Suprapubic skin (tissue), 4 donors: Measurements from ENCODE around the gene ST8SIA4. TPM values are rescaled to one million over a fixed set of nuclear protein-coding genes. Genes with fewer than 3 reads are reported as not detected.
"Not testable (repeated sequence)": the region's sequence is repeated elsewhere in the genome, so short reads cannot be mapped to it uniquely, and the experiment has no call there.

ENCODE experiments used
- DNase-seq, 2 donors: peaks; one replicate each; pipeline ENCODE4 v3.0.0-alpha.2; 2019; ENCODE audit warnings: low spot score in 2 of 2
- H3K27ac ChIP-seq: fragments of 200-600 bp; sonication (generic); one replicate; pipeline ENCODE4 v1.5.1; 2019
- H3K27me3 ChIP-seq: fragments of 200-600 bp; sonication (generic); one replicate; pipeline ENCODE4 v1.5.1; 2019
- H3K36me3 ChIP-seq: fragments of 200-600 bp; sonication (generic); one replicate; pipeline ENCODE4 v1.5.1; 2019
- H3K4me1 ChIP-seq: fragments of 200-600 bp; sonication (generic); one replicate; pipeline ENCODE4 v1.5.1; 2019
- H3K4me3 ChIP-seq: fragments of 200-600 bp; sonication (generic); one replicate; pipeline ENCODE4 v1.5.1; 2019; ENCODE audit warnings: mild to moderate bottlenecking
- H3K9me3 ChIP-seq: fragments of 200-600 bp; sonication (generic); one replicate; pipeline ENCODE4 v1.5.1; 2019
- CTCF ChIP-seq, 2 donors: fragments of 200-600 bp in 1 of 2; fragments of 450-650 bp in 1 of 2; sonication (generic) in 1 of 2; IDR thresholded peaks; one replicate each; pipeline ENCODE4 v1.5.1; 2016 to 2019; ENCODE audit warnings: antibody characterized with exemption in 2 of 2, mild to moderate bottlenecking in 1 of 2, moderate library complexity in 1 of 2
- EP300 ChIP-seq: sonication (generic); formaldehyde crosslinking; IDR thresholded peaks from one replicate; pipeline ENCODE4 v1.6.1; 2017; ENCODE audit warnings: antibody characterized with exemption
- POLR2A ChIP-seq, 2 donors: fragments of 450-650 bp; IDR thresholded peaks; one replicate each; pipeline ENCODE4 v1.6.1; 2017; ENCODE audit warnings: antibody characterized with exemption in 2 of 2, mild to moderate bottlenecking in 2 of 2, moderate library complexity in 2 of 2
- POLR2AphosphoS5 ChIP-seq, 3 donors: sonication (generic); formaldehyde crosslinking; IDR thresholded peaks; one replicate each; pipeline ENCODE4 v1.6.1; 2017; ENCODE audit warnings: antibody characterized with exemption in 3 of 3
- WGBS: methylation state at CpG from one replicate; pipeline ENCODE4 v1.1.5; 2018; 5-methylcytosine and 5-hydroxymethylcytosine counted together
- total RNA-seq, 4 donors: library from RNA; depleted of rRNA; stranded (reverse); fragments of >200 nt; gene quantifications; one replicate each; pipeline ENCODE4 v1.1.0, GENCODE V29; 2016

ST8SIA4 gene
- total RNA-seq, 4 donors from 2014 or later, result 0.44 to 2.3 (median 0.82) TPM

GRCh38 chr5:100788417-100788816, 114.7 kb downstream of the ST8SIA4 start:
- Histone ChIP-seq H3K36me3 (no peaks in the 10 kb centered on the region), H3K27me3 (no peaks in the 10 kb centered on the region), H3K27ac (no peak overlapping the region), H3K4me1 (no peaks in the 10 kb centered on the region), H3K9me3 (no peaks in the 10 kb centered on the region), H3K4me3 (no peak overlapping the region)
- WGBS, result 82% methylated on average over 2 of the region's 2 CpGs
- no peak for TF ChIP-seq CTCF (IDR thresholded peaks at IDR 0.05)
- no peak for TF ChIP-seq POLR2A (IDR thresholded peaks at IDR 0.05)
- no peak for TF ChIP-seq EP300
- TF ChIP-seq POLR2AphosphoS5 (IDR thresholded peaks at IDR 0.05), result no peak
- no peak for DNase-seq

- H3K4me3 ChIP-seq, result no peak overlapping the region
- no peak for DNase-seq
- 85% methylated on average over 2 of the region's 2 CpGs for WGBS
Observed at GRCh38 chr5:100787648-100788047, 115.4 kb downstream of the ST8SIA4 start.

GRCh38 chr5:100785536-100785935, 117.5 kb downstream of the ST8SIA4 start:
- H3K27ac ChIP-seq, H3K9me3 ChIP-seq, H3K4me3 ChIP-seq, H3K4me1 ChIP-seq, DNase-seq, H3K27me3 ChIP-seq, H3K36me3 ChIP-seq: not testable (repeated sequence)
- 97% methylated on average over 9 of the region's 19 CpGs for WGBS

More at GRCh38 chr5:100787648-100788047, 115.4 kb downstream of the ST8SIA4 start:
- Histone ChIP-seq H3K27me3 (no peaks in the 10 kb centered on the region), H3K36me3 (no peaks in the 10 kb centered on the region), H3K9me3 (no peaks in the 10 kb centered on the region), H3K4me1 (no peaks in the 10 kb centered on the region), H3K27ac (no peak overlapping the region)
- TF ChIP-seq CTCF (IDR thresholded peaks at IDR 0.05) (no peak), POLR2AphosphoS5 (IDR thresholded peaks at IDR 0.05) (no peak), EP300 (no peak), POLR2A (IDR thresholded peaks at IDR 0.05) (no peak)

- 68% methylated on average over 4 of the region's 4 CpGs for WGBS
- Histone ChIP-seq H3K9me3 (no peaks in the 10 kb centered on the region), H3K27me3 (no peaks in the 10 kb centered on the region), H3K4me3 (no peak overlapping the region), H3K4me1 (peaks cover 2% of the 10 kb centered on the region), H3K27ac (peak overlapping the region; percentile 40), H3K36me3 (no peaks in the 10 kb centered on the region)
- DNase-seq, result no peak
- no peak for TF ChIP-seq POLR2A (IDR thresholded peaks at IDR 0.05)
Observed at GRCh38 chr5:100780376-100780870, 122.7 kb downstream of the ST8SIA4 start.

GRCh38 chr5:100779669-100780375, 123.3 kb downstream of the ST8SIA4 start:
- DNase-seq, result no peak
- Histone ChIP-seq H3K27ac (peak overlapping the region; percentile 40), H3K9me3 (no peaks in the 10 kb centered on the region), H3K4me1 (peaks cover 2% of the 10 kb centered on the region), H3K4me3 (no peak overlapping the region), H3K36me3 (no peaks in the 10 kb centered on the region), H3K27me3 (no peaks in the 10 kb centered on the region)
- WGBS, result 92% methylated on average over 7 of the region's 7 CpGs
- TF ChIP-seq POLR2A (IDR thresholded peaks at IDR 0.05), result no peak
- no peak for TF ChIP-seq POLR2AphosphoS5 (IDR thresholded peaks at IDR 0.05)
- no peak for TF ChIP-seq EP300
- TF ChIP-seq CTCF (IDR thresholded peaks at IDR 0.05), result no peak

GRCh38 chr5:100777680-100778300, 125.3 kb downstream of the ST8SIA4 start:
- TF ChIP-seq POLR2A (IDR thresholded peaks at IDR 0.05) (no peak), CTCF (IDR thresholded peaks at IDR 0.05) (no peak), POLR2AphosphoS5 (IDR thresholded peaks at IDR 0.05) (no peak), EP300 (no peak)
- H3K4me3 ChIP-seq, result no peak overlapping the region
- no peak overlapping the region for H3K27ac ChIP-seq
- H3K9me3 ChIP-seq, result no peaks in the 10 kb centered on the region
- H3K36me3 ChIP-seq, result no peaks in the 10 kb centered on the region
- DNase-seq, result no peak
- H3K27me3 ChIP-seq, result no peaks in the 10 kb centered on the region
- WGBS, result 31% methylated on average over 4 of the region's 4 CpGs
- peaks cover 2% of the 10 kb centered on the region for H3K4me1 ChIP-seq
